Sciatic nerve (tissue), 2 donors: Measurements from ENCODE around the gene OSGIN1. TPM values are rescaled to one million over a fixed set of nuclear protein-coding genes. Genes with fewer than 3 reads are reported as not detected.

ENCODE experiments used
- ATAC-seq: fragments of 200-7000 bp; cut with Tn5 transposase; one replicate; pipeline ENCODE4 v1.9.1; 2020; ENCODE audit warnings: mild to moderate bottlenecking, moderate library complexity
- DNase-seq: peaks from one replicate; pipeline ENCODE4 v3.0.0-alpha.2; 2020; ENCODE audit warnings: low spot score
- intact Hi-C: fragments of 100-400 bp; cut with DNase I; formaldehyde crosslinking; loops from one replicate; pipeline ENCODE4 v1.14.2; 2022
- total RNA-seq: library from RNA; stranded (reverse); fragmentation: NEBNext Ultra II Directional; extraction: Animal tissue kit (Norgen Biotek cat#: 25700); gene quantifications from one replicate; pipeline ENCODE4 v1.2.1, GENCODE V29; 2021
- donor health status: DM: no; HTN: no; CAD: no.
- donor health status: DM: no; HTN: no; CAD: no.

Gene OSGIN1
- total RNA-seq, 1 donor from 2014 or later = 11.5 TPM

- no peak for DNase-seq
- intact Hi-C loops = no loop called here
- no peak for ATAC-seq
Measured at GRCh38 chr16:83952587-83952939, 477 bp upstream of the OSGIN1 start.

GRCh38 chr16:83953796-83954576 lies 946 bp downstream of the OSGIN1 start:
- intact Hi-C loops = no loop called here
- ATAC-seq = peak; percentile 5
- DNase-seq = no peak

- ATAC-seq (peak; percentile 6), DNase-seq (no peak)
- intact Hi-C loops = loop anchor here (5.0 kb wide), 1 partner anchor 233 kb away; the partner anchor contains the start of gene TAF1C
Measured at GRCh38 chr16:83954577-83955016, 1.6 kb downstream of the OSGIN1 start.

- no peak for ATAC-seq
- peak; percentile 70 for DNase-seq
Measured at GRCh38 chr16:83955218-83956130, 2.4 kb downstream of the OSGIN1 start.

GRCh38 chr16:83956336-83957289 lies 3.6 kb downstream of the OSGIN1 start:
- ATAC-seq (no peak), DNase-seq (peak; percentile 82)
- intact Hi-C loops = loop anchor here (5.0 kb wide), 1 partner anchor 231 kb away; the partner anchor contains the start of gene TAF1C

More at GRCh38 chr16:83955218-83956130, 2.4 kb downstream of the OSGIN1 start:
- intact Hi-C loops = loop anchor here (5.0 kb wide), 1 partner anchor 232 kb away; the partner anchor contains the start of gene TAF1C

- no peak for ATAC-seq
- intact Hi-C loops = loop anchor here (5.0 kb wide), 1 partner anchor 230 kb away; the partner anchor contains the start of gene TAF1C
- no peak for DNase-seq
Measured at GRCh38 chr16:83957296-83957855, 4.3 kb downstream of the OSGIN1 start.

- intact Hi-C loops = loop anchor here (5.0 kb wide), 1 partner anchor 229 kb away; the partner anchor contains the start of gene TAF1C
- ATAC-seq = no peak
- no peak for DNase-seq
Measured at GRCh38 chr16:83958137-83958845, 5.3 kb downstream of the OSGIN1 start.

GRCh38 chr16:83958846-83959565 lies 6.0 kb downstream of the OSGIN1 start:
- intact Hi-C loops = loop anchor here (5.0 kb wide), 1 partner anchor 228 kb away; the partner anchor contains the start of gene TAF1C
- ATAC-seq (no peak), DNase-seq (no peak)

- ATAC-seq (no peak), DNase-seq (no peak)
- intact Hi-C loops = loop anchor here (5.0 to 10.0 kb wide), 2 partner anchors 227 to 525 kb away; partner anchors contain the start of gene TAF1C
Measured at GRCh38 chr16:83959656-83960434, 6.8 kb downstream of the OSGIN1 start.

- intact Hi-C loops = loop anchor here (10.0 kb wide), 1 partner anchor 524 kb away; no protein-coding TSS in a partner anchor
- ATAC-seq (no peak), DNase-seq (no peak)
Measured at GRCh38 chr16:83960521-83961249, 7.6 kb downstream of the OSGIN1 start.

- intact Hi-C loops = loop anchor here (10.0 kb wide), 1 partner anchor 523 kb away; no protein-coding TSS in a partner anchor
- ATAC-seq = no peak
- no peak for DNase-seq
Measured at GRCh38 chr16:83961591-83961990, 8.6 kb downstream of the OSGIN1 start.

GRCh38 chr16:83963277-83964119 lies 10.5 kb downstream of the OSGIN1 start:
- intact Hi-C loops = loop anchor here (10.0 kb wide), 1 partner anchor 521 kb away; no protein-coding TSS in a partner anchor
- no peak for ATAC-seq
- no peak for DNase-seq

- DNase-seq (no peak), ATAC-seq (no peak)
- intact Hi-C loops = loop anchor here (5.0 to 10.0 kb wide), 2 partner anchors 87 to 520 kb away; no protein-coding TSS in a partner anchor
Measured at GRCh38 chr16:83964684-83965443, 11.8 kb downstream of the OSGIN1 start.
